Posterior vena cava (tissue), 2 donors: ENCODE data around the gene BICRAL. TPM values are rescaled to one million over a fixed set of nuclear protein-coding genes. Genes with fewer than 3 reads are reported as not detected.
"Not testable (repeated sequence)": the region's sequence is repeated elsewhere in the genome, so short reads cannot be mapped to it uniquely, and the experiment has no call there.

Experiments
- DNase-seq: peaks from one replicate; pipeline ENCODE4 v3.0.0-alpha.2; 2020; ENCODE audit warnings: low spot score
- intact Hi-C, 2 donors: fragments of 100-400 bp; cut with DNase I; formaldehyde crosslinking; loops; one replicate each; pipeline versions ENCODE4 v1.14.1 to v1.14.2; 2022 to 2023
- long read RNA-seq, 2 donors: library from polyadenylated mRNA; unstranded; transcript quantifications; one replicate each; pipeline ENCODE4 v2.0.0, GENCODE V29; 2020 to 2021
- total RNA-seq, 2 donors: library from RNA; stranded (reverse); fragmentation: NEBNext Ultra II Directional; extraction: Animal tissue kit (Norgen Biotek cat#: 25700); gene quantifications; one replicate each; pipeline ENCODE4 v1.2.1, GENCODE V29; 2021
- donor health status: DM: yes; HTN: yes; CAD: no.
- donor health status: DM: yes; HTN: yes; CAD: no.

BICRAL gene
- 10 to 100 TPM; 16.9 to 18.5 TPM for total RNA-seq
- long read RNA-seq, donor 1, partial matches to known transcripts = 0 of 7 reads
- long read RNA-seq, donor 1, other reads (novel, unspliced or antisense) = 7 of 7 reads
- long read RNA-seq, donor 2, partial matches to known transcripts = 0 of 3 reads
- long read RNA-seq, donor 2, other reads (novel, unspliced or antisense) = 3 of 3 reads

GRCh38 chr6:42781796-42782688, at the start of gene BICRAL:
TSS of gene BICRAL (plus strand) at chr6:42782052. CDS start at chr6:42822023, 39,971 bp downstream.
- peak; percentile 84 for DNase-seq
- intact Hi-C loops = loop anchor here in 1 of 2 donors (5.0 kb wide), 1 partner anchor 35 kb away; the partner anchor contains the start of gene TBCC

GRCh38 chr6:42733867-42734481, 47.9 kb upstream of the BICRAL start:
- DNase-seq = peak; percentile 31
- intact Hi-C loops = not testable (repeated sequence)

GRCh38 chr6:42735976-42736375, 45.9 kb upstream of the BICRAL start:
- intact Hi-C loops = no loop called here
- no peak for DNase-seq

GRCh38 chr6:42740725-42741124, 41.1 kb upstream of the BICRAL start:
- intact Hi-C loops = no loop called here

GRCh38 chr6:42742116-42742894, 39.5 kb upstream of the BICRAL start:
- DNase-seq = peak; percentile 17
- intact Hi-C loops = no loop called here

More at GRCh38 chr6:42740725-42741124, 41.1 kb upstream of the BICRAL start:
- peak; percentile 24 for DNase-seq

GRCh38 chr6:42744351-42744893, 37.4 kb upstream of the BICRAL start:
- intact Hi-C loops = no loop called here
- DNase-seq = peak; percentile 56

GRCh38 chr6:42745083-42745639, 36.7 kb upstream of the BICRAL start:
- intact Hi-C loops = loop anchor here in 1 of 2 donors (5.0 kb wide), 2 partner anchors 37 to 132 kb away; partner anchors contain the start of genes BICRAL and RPL7L1
- DNase-seq = peak; percentile 80

- peak; percentile 98 for DNase-seq
These were observed 36.0 kb upstream of the BICRAL start, which contains the start of gene TBCC for GRCh38 chr6:42745640-42746462. TSS of gene TBCC (minus strand) at chr6:42746103. CDS start at chr6:42746073, 30 bp downstream.

GRCh38 chr6:42746463-42747391, 35.1 kb upstream of the BICRAL start:
- intact Hi-C loops = loop anchor here in 1 of 2 donors (5.0 kb wide), 2 partner anchors 36 to 131 kb away; partner anchors contain the start of genes BICRAL and RPL7L1

More at GRCh38 chr6:42745640-42746462, 36.0 kb upstream of the BICRAL start, which contains the start of gene TBCC:
- intact Hi-C loops = loop anchor here in 1 of 2 donors (5.0 kb wide), 2 partner anchors 36 to 131 kb away; partner anchors contain the start of genes BICRAL and RPL7L1

GRCh38 chr6:42748203-42748898, 33.5 kb upstream of the BICRAL start:
- intact Hi-C loops = loop anchor here in 1 of 2 donors (5.0 kb wide), 2 partner anchors 34 to 129 kb away; partner anchors contain the start of genes BICRAL and RPL7L1
- DNase-seq = no peak

More at GRCh38 chr6:42746463-42747391, 35.1 kb upstream of the BICRAL start:
- DNase-seq = peak; percentile 94

- intact Hi-C loops = no loop called here
- no peak for DNase-seq
These were observed 30.8 kb upstream of the BICRAL start for GRCh38 chr6:42751055-42751454.

GRCh38 chr6:42754759-42755158, 27.1 kb upstream of the BICRAL start:
- no peak for DNase-seq
- intact Hi-C loops = no loop called here

GRCh38 chr6:42756722-42757121, 25.1 kb upstream of the BICRAL start:
- intact Hi-C loops = no loop called here
- DNase-seq = peak; percentile 30

- intact Hi-C loops = no loop called here
- no peak for DNase-seq
These were observed 23.0 kb upstream of the BICRAL start for GRCh38 chr6:42758756-42759430.
